GM10248 (cell line): Measurements from ENCODE around the gene TPBG.

Experiments used
- CTCF ChIA-PET: fragments of 300-600 bp; sonication (Branson Sonifier 250); formaldehyde crosslinking; extraction: SDS; loops from one replicate; lab custom pipeline; 2021; ENCODE audit warnings: antibody characterized with exemption; lab: Yijun Ruan, JAX
- POLR2A ChIA-PET: fragments of 350-650 bp; sonication (Branson Sonifier 250); formaldehyde crosslinking; extraction: SDS; loops from one replicate; lab custom pipeline; 2020; ENCODE audit warnings: antibody characterized with exemption; lab: Yijun Ruan, JAX
- DNase-seq: peaks from one replicate; pipeline ENCODE4 v3.0.0; 2012; ENCODE audit errors: extremely low spot score
- TF ChIP-seq, protein P1 (sequence below): IDR thresholded peaks from 2 replicates; pipeline ENCODE4 v1.5.1; 2012; ENCODE audit warnings: mild to moderate bottlenecking, low read depth; ENCODE audit errors: extremely low read depth, missing control alignments, control extremely low read depth

TPBG gene

DNA sequence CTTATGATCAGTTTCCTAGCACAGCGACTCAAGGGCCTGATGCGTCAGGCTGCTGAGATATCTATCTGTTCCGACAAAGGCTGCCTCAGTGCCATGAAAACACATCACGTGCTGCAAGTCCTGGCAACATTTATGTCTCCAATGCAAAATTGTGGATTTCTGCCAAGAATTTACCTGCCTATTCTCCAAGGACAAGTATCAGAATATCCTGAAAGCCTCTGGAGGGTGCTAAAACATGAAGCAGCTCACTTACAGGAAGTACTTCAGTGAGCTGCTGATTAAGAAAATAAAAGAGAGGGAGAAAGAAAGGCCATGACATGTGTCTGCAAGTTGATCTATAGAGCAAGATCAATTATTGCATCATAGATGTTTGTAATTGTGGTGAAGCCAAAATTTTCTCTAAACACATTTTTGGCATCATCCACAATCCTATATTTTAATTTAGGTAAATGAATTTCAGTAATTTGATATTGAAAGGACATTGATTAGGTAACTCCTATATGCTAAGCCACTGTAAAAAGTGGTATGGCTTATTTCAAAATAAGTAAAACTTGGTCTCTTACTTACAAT lies 25.8 kb upstream of the TPBG start:
- DNase-seq: no peak
- CTCF ChIA-PET: no interaction called here
- POLR2A ChIA-PET: no interaction called here
- TF ChIP-seq, protein P1, sequence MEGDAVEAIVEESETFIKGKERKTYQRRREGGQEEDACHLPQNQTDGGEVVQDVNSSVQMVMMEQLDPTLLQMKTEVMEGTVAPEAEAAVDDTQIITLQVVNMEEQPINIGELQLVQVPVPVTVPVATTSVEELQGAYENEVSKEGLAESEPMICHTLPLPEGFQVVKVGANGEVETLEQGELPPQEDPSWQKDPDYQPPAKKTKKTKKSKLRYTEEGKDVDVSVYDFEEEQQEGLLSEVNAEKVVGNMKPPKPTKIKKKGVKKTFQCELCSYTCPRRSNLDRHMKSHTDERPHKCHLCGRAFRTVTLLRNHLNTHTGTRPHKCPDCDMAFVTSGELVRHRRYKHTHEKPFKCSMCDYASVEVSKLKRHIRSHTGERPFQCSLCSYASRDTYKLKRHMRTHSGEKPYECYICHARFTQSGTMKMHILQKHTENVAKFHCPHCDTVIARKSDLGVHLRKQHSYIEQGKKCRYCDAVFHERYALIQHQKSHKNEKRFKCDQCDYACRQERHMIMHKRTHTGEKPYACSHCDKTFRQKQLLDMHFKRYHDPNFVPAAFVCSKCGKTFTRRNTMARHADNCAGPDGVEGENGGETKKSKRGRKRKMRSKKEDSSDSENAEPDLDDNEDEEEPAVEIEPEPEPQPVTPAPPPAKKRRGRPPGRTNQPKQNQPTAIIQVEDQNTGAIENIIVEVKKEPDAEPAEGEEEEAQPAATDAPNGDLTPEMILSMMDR: no peak

DNA sequence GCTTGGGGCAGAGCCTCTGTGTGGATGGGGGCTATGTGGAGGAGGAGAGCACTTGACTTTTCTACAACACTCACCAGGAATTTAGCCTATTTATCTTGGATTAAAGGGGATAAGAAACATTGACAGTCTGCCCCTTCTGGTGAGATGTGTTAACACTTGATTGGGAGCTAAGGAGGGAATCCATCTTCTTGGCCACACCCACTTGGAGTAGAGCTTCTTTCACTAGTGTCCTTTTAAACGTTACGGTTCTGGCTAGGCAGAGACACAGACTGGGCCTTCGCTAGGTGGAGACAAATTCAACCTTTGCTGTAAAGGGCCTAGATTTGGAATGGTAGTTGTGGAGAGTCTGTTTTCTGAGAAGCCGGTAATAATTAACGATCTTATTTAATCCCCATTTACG lies 15.5 kb upstream of the TPBG start:
- TF ChIP-seq, protein P1: no peak
- ChIA-PET POLR2A (no interaction called here), CTCF (interaction anchor here (3.7 kb wide), 1 partner anchor 13 kb away, joined by 13 read pairs; no protein-coding TSS in a partner anchor)
- no peak for DNase-seq

DNA sequence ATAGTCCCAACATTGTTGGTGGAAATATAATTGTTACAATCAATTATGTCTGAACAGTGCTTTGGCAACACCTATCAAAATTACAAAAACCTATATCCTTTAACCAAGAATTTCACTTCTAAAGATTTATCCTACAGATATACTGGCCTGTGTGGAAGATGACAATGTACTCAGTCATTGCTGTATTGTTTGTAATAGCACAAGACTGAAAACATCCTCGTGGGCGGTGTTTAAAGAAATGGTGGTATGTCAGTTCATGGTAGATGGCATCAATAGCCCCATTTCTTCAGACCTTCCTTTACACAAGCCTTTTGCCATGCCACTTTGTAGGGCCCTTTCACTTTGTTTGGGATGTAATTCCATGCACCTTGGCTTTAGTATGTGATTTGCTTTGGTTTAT lies 9.8 kb upstream of the TPBG start:
- ChIA-PET CTCF (no interaction called here), POLR2A (no interaction called here)
- DNase-seq: no peak
- TF ChIP-seq, protein P1: no peak

DNA sequence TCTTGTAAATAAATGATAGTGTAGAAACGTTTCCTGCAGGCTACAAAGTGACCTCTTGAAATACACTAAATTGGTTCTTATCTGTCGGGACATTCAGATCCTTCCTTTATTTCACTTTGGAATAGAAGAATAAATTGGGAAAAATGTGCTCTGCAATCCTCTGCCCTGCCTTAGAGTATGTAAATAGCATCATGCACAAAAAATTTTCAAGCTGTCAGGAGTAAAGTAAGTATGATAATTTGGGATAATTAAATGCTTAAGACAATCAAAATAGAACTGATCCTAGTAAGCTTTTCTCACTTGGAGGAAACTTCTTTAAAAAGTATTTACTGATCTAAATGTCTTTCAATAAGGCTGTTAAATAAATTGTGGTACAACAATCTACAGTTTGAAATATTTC lies 3.1 kb upstream of the TPBG start:
- ChIA-PET POLR2A (no interaction called here), CTCF (no interaction called here)
- TF ChIP-seq, protein P1: no peak
- DNase-seq: no peak

DNA sequence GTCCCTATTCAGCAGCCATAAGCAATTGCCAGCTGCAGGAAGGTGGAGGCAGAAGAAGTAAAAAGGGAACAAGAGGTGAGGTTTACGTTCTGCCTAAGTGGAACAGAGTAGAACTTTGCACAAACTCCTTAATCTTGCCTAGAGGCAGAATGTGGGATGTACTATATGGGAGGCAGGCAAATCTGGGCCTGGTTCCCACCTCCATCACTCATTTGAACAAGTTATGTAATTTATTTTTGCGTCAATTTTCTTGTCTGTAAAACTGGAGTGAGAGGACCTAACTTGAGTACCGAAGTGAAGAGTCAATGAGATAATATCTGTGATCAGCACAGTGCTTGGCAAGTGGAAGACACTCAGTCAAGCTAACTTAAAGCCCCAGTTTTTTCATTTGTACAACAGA lies 2.0 kb upstream of the TPBG start:
- CTCF ChIA-PET: no interaction called here
- no peak for DNase-seq
- TF ChIP-seq, protein P1: no peak
- POLR2A ChIA-PET: no interaction called here

DNA sequence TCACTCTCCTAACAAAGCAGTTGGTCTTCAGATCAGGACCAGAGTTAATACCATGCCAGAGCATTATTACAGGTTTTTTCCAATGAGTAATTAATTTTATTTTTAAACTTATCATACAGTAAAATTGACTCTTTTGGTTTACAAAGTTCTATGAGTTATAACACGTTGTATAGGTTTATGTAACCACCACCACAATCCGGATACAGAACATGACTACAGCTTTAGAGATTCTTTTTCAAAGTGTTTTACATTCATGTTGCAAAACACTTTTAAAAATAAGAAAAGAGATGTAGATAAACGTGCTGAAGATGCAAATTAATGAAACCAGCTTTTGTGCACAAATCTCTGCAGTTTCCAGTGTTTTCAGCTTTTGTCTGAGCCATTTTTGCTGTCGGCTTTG lies 1.5 kb upstream of the TPBG start:
- TF ChIP-seq, protein P1: no peak
- CTCF ChIA-PET: no interaction called here
- POLR2A ChIA-PET: no interaction called here
- no peak for DNase-seq
